H1 (cell line): ENCODE measurements around the gene SIRT3. TPM values are rescaled to one million over a fixed set of nuclear protein-coding genes. Genes with fewer than 3 reads are reported as not detected.

Experiments used
- CTCF ChIA-PET: fragments of 300-600 bp; sonication (Branson Sonifier 250); formaldehyde crosslinking; loops from one replicate; lab custom pipeline; 2021; ENCODE audit not compliant: partially characterized antibody; lab: Charles Lee
- POLR2A ChIA-PET: fragments of 300-600 bp; sonication (Branson Sonifier 250); formaldehyde crosslinking; loops from one replicate; lab custom pipeline; 2021; ENCODE audit warnings: inconsistent platforms; ENCODE audit not compliant: partially characterized antibody; lab: Charles Lee
- DNase-seq, 2 experiments: peaks; one replicate each; pipeline versions ENCODE4 v3.0.0 to v3.0.0-alpha.2; 2010 to 2022; ENCODE audit warnings: low spot score in 2 of 2, low read depth in 1 of 2, mixed read lengths in 1 of 2
- FAIRE-seq: peaks from 2 replicates; lab custom pipeline; 2011; peaks lifted over from hg19 to GRCh38; lab: Jason Lieb, UNC
- H2AFZ ChIP-seq: 2 replicates; pipeline ENCODE4 v1.8.1; 2012; ENCODE audit warnings: low read length, inconsistent platforms
- H2AK5ac ChIP-seq: 2 replicates; pipeline ENCODE4 v1.6.1; 2013; ENCODE audit warnings: low read depth, low read length
- H2BK120ac ChIP-seq: replicated peaks from 2 replicates; pipeline ENCODE3; 2013; ENCODE audit warnings: low read depth, low read length, inconsistent platforms
- H2BK12ac ChIP-seq: 2 replicates; pipeline ENCODE4 v1.6.1; 2013; ENCODE audit warnings: low read depth, low read length
- H2BK15ac ChIP-seq: 2 replicates; pipeline ENCODE4 v1.6.1; 2013; ENCODE audit warnings: low read length
- H2BK20ac ChIP-seq: 2 replicates; pipeline ENCODE4 v1.6.1; 2013; ENCODE audit warnings: low read length
- H2BK5ac ChIP-seq: 2 replicates; pipeline ENCODE4 v1.6.1; 2013; ENCODE audit warnings: low read depth, low read length
- H3K14ac ChIP-seq: 2 replicates; pipeline ENCODE4 v1.6.1; 2013; ENCODE audit warnings: inconsistent platforms; ENCODE audit not compliant: insufficient read length
- H3K18ac ChIP-seq: 2 replicates; pipeline ENCODE4 v1.6.1; 2013; ENCODE audit warnings: low read length; ENCODE audit errors: extremely low read depth
- H3K23ac ChIP-seq: 2 replicates; pipeline ENCODE4 v1.6.1; 2013; ENCODE audit warnings: inconsistent platforms; ENCODE audit not compliant: insufficient read length
- H3K23me2 ChIP-seq: 2 replicates; pipeline ENCODE4 v1.6.1; 2013; ENCODE audit warnings: low read depth, low read length
- H3K27ac ChIP-seq: 2 replicates; pipeline ENCODE4 v1.6.1; 2011; ENCODE audit warnings: low read depth, low read length, inconsistent platforms
- H3K27me3 ChIP-seq, 4 experiments: replicated peaks in 1 of 4; 1 replicate in 1 of 4; 2 replicates in 3 of 4; pipeline versions ENCODE4 v1.6.1 to v1.8.1; 2011 to 2013; ENCODE audit warnings: low read length in 3 of 4, mild to moderate bottlenecking in 3 of 4, inconsistent platforms in 2 of 4, mixed read lengths in 2 of 4, moderate library complexity in 1 of 4; ENCODE audit not compliant: control insufficient read depth in 3 of 4, insufficient read depth in 3 of 4; ENCODE audit errors: extremely low read depth in 1 of 4
- H3K36me3 ChIP-seq, 4 experiments: 2 replicates each; pipeline versions ENCODE4 v1.6.1 to v1.8.1; 2011 to 2013; ENCODE audit warnings: mild to moderate bottlenecking in 4 of 4, low read length in 3 of 4, moderate library complexity in 2 of 4, control low read depth in 1 of 4, inconsistent platforms in 1 of 4; ENCODE audit not compliant: insufficient read depth in 4 of 4, control insufficient read depth in 2 of 4
- H3K4ac ChIP-seq: replicated peaks from 2 replicates; pipeline ENCODE3; 2013; ENCODE audit warnings: low read length, low read depth, mixed read lengths, inconsistent platforms; ENCODE audit not compliant: insufficient read length
- H3K4me1 ChIP-seq, 4 experiments: replicated peaks in 1 of 4; 1 replicate in 1 of 4; 2 replicates in 3 of 4; pipeline versions ENCODE4 v1.6.1 to v1.8.1; 2011 to 2013; ENCODE audit warnings: low read length in 3 of 4, inconsistent platforms in 2 of 4, mixed read lengths in 1 of 4; ENCODE audit not compliant: insufficient read depth in 4 of 4, control insufficient read depth in 3 of 4
- H3K4me2 ChIP-seq, 2 experiments: 2 replicates each; pipeline versions ENCODE4 v1.6.1 to v1.8.1; 2011 to 2013; ENCODE audit warnings: low read depth in 2 of 2, low read length in 2 of 2, control low read depth in 1 of 2, inconsistent platforms in 1 of 2, mild to moderate bottlenecking in 1 of 2; ENCODE audit not compliant: insufficient read depth in 1 of 2
- H3K4me3 ChIP-seq, 4 experiments: fragments of 200-600, 300-600 bp in 1 of 4; sonication (generic), shearing (Covaris generic), sonication (Bioruptor Twin) in 1 of 4; 2 replicates each; pipeline versions ENCODE4 v1.5.1 to v1.8.1; 2011 to 2016; ENCODE audit warnings: low read length in 4 of 4, low read depth in 3 of 4, control low read depth in 2 of 4, inconsistent platforms in 2 of 4, mild to moderate bottlenecking in 2 of 4, mixed read lengths in 1 of 4, moderate library complexity in 1 of 4; ENCODE audit not compliant: insufficient read depth in 2 of 4; ENCODE audit errors: extremely low read depth in 1 of 4
- H3K56ac ChIP-seq: replicated peaks from 2 replicates; pipeline ENCODE3; 2013; ENCODE audit warnings: low read depth, mild to moderate bottlenecking, mixed read lengths, low read length, inconsistent platforms; ENCODE audit not compliant: insufficient read length
- H3K79me1 ChIP-seq: 2 replicates; pipeline ENCODE4 v1.6.1; 2013; ENCODE audit warnings: low read depth, low read length, control low read depth
- H3K79me2 ChIP-seq, 2 experiments: 2 replicates each; pipeline versions ENCODE4 v1.6.1 to v1.8.1; 2012 to 2013; ENCODE audit warnings: low read length in 2 of 2, mild to moderate bottlenecking in 2 of 2, inconsistent platforms in 1 of 2; ENCODE audit not compliant: insufficient read depth in 2 of 2, control insufficient read depth in 1 of 2
- H3K9ac ChIP-seq, 4 experiments: replicated peaks in 1 of 4; 1 replicate in 1 of 4; 2 replicates in 3 of 4; pipeline versions ENCODE4 v1.6.1 to v1.8.1; 2011 to 2013; ENCODE audit warnings: low read depth in 3 of 4, low read length in 3 of 4, control low read depth in 2 of 4, mild to moderate bottlenecking in 2 of 4, moderate library complexity in 2 of 4, inconsistent platforms in 1 of 4; ENCODE audit errors: extremely low read depth in 1 of 4
- H3K9me3 ChIP-seq, 2 experiments: 2 replicates each; pipeline versions ENCODE4 v1.6.1 to v1.8.1; 2012 to 2013; ENCODE audit warnings: mild to moderate bottlenecking in 2 of 2, moderate library complexity in 2 of 2, control low read depth in 1 of 2, inconsistent platforms in 1 of 2, low read depth in 1 of 2, low read length in 1 of 2, mixed read lengths in 1 of 2; ENCODE audit not compliant: insufficient read depth in 2 of 2
- H4K20me1 ChIP-seq, 2 experiments: replicated peaks in 1 of 2; 2 replicates each; pipeline versions ENCODE3 to v1.8.1; 2011 to 2013; ENCODE audit warnings: inconsistent platforms in 2 of 2, low read length in 2 of 2, mild to moderate bottlenecking in 1 of 2; ENCODE audit not compliant: insufficient read depth in 2 of 2, control insufficient read depth in 1 of 2
- H4K5ac ChIP-seq: 2 replicates; pipeline ENCODE4 v1.6.1; 2013; ENCODE audit warnings: low read length, low read depth, mixed read lengths, inconsistent platforms; ENCODE audit not compliant: insufficient read length
- H4K8ac ChIP-seq: 2 replicates; pipeline ENCODE4 v1.8.0; 2013; ENCODE audit warnings: mild to moderate bottlenecking, moderate library complexity, low read length, inconsistent platforms; ENCODE audit not compliant: insufficient read depth; ENCODE audit errors: extremely low read depth
- H4K91ac ChIP-seq: replicated peaks from 2 replicates; pipeline ENCODE3; 2013; ENCODE audit warnings: low read length, mixed read lengths, inconsistent platforms; ENCODE audit not compliant: insufficient read length
- CEBPB ChIP-seq: IDR thresholded peaks from 2 replicates; pipeline ENCODE4 v1.6.1; 2012; ENCODE audit warnings: low read depth, low read length
- KDM5A ChIP-seq: fragments of 200-600 bp; IDR thresholded peaks from 2 replicates; pipeline ENCODE4 v1.7.1; 2012; ENCODE audit warnings: mild to moderate bottlenecking, low read length, inconsistent platforms, mixed read lengths
- WGBS, 2 experiments: shearing (Covaris generic) in 1 of 2; methylation state at CpG; one replicate each; pipeline versions ENCODE4 v1.1.6 to v1.1.7; 2013 to 2015; ENCODE audit warnings: low lambda C conversion rate in 2 of 2, mixed read lengths in 2 of 2, inconsistent platforms in 1 of 2, low coverage in 1 of 2, missing lambda C conversion rate in 1 of 2; ENCODE audit not compliant: insufficient replicate concordance in 2 of 2, insufficient coverage in 1 of 2, insufficient read length in 1 of 2; ENCODE audit errors: extremely low coverage in 1 of 2, missing lambda C conversion rate in 1 of 2; 5-methylcytosine and 5-hydroxymethylcytosine counted together
- polyA plus RNA-seq, 7 experiments: library from polyadenylated mRNA; depleted of rRNA in 3 of 7; stranded (reverse) in 5 of 7; unstranded in 2 of 7; fragments of >200 nt in 5 of 7; fragments of 200-250 nt in 2 of 7; gene quantifications; 1 replicate in 5 of 7; 2 replicates in 1 of 7; 4 replicates in 1 of 7; pipeline versions ENCODE4 v1.2.1 to v1.2.3, GENCODE V29; 2011 to 2013; ENCODE audit warnings: missing spikeins in 2 of 7, mixed read lengths in 2 of 7
- total RNA-seq: library from RNA; stranded (reverse); fragmentation: NEBNext Ultra II Directional; extraction: Animal tissue kit (Norgen Biotek cat#: 25700); gene quantifications from 2 replicates; pipeline ENCODE4 v1.2.1, GENCODE V29; 2021
- TF ChIP-seq, protein P1 (sequence below): IDR thresholded peaks from 2 replicates; pipeline ENCODE4 v1.6.1; 2011; ENCODE audit warnings: low read length, improper control_type of control experiment

Gene SIRT3
- total and polyA plus RNA-seq, 2 of the 8 experiments (the other 6 are each of a cell fraction or from before 2014, with no cell fraction given), result 14.3 to 21.6 TPM

DNA sequence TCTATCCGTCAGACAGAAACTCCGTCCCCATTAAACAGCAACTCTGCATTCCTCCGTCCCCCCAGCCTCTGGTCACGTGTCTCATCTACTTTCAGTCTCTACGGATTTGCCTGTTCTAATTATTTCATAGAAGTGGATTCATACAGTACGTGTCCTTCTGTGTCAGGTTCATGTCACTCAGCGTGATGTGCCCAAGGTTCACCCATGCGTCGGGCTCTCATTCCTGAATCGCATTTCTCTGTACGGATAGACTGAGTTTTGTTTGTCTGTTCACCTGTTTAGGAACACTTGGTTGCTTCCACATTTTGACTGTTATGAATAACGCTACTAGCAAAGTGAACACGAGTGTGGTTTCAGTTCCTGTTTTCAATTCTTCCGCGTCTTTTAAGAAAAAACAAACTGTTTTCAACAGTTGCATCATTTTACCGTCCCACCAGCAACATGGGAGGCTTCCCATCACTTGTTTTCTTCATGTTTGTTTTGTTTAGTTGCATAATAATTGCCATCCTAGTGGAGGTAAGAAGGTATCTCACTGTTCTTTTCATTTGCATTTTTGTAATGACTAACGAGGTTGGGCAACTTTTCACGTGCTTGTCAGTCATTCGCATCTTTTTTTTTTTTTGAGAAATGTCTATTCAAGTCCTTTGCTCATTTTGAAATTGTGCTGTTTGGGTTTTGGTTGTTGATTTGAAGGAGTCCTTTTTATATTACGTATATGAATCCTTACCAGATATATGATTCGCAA, 33.2 kb upstream of the SIRT3 start:
- Histone ChIP-seq H3K36me3 (no peaks in the 10 kb centered on the region), H2BK20ac (peak overlapping the region; percentile 37; the same call in 1 of the 2 replicates), H3K9me3 (peaks cover 5 to 9% of the 10 kb centered on the region in 2 experiments; a peak in 3 of 4 replicates), H2BK120ac (no peak overlapping the region), H4K5ac (no peak overlapping the region), H3K23me2 (no peaks in the 10 kb centered on the region), H4K8ac (no peak overlapping the region), H3K27ac (no peak overlapping the region; the same call in 1 of the 2 replicates), H4K91ac (peak overlapping the region; percentile 8), H3K9ac (no peak overlapping the region), H3K4ac (no peak overlapping the region), H3K4me1 (peaks cover 4 to 20% (median 13%) of the 10 kb centered on the region in 4 experiments), H2AK5ac (no peak overlapping the region; the same call in 1 of the 2 replicates), H3K18ac (peak overlapping the region; percentile 20; the same call in 1 of the 2 replicates), H2BK15ac (no peak overlapping the region), H2AFZ (no peak overlapping the region), H3K4me2 (peak overlapping the region; percentile 18 to 22; a peak in 3 of 4 replicates), H3K23ac (no peak overlapping the region), H2BK5ac (peak overlapping the region; percentile 50; the same call in 1 of the 2 replicates)
- no peak for DNase-seq
- FAIRE-seq, result peak; percentile 66
- WGBS, 2 experiments, result 68% methylated on average over 21 of the region's 21 CpGs; no CpG with 5 or more reads in 1 of the 2 experiments
- POLR2A ChIA-PET, result interaction anchor here (1.2 to 2.1 kb wide), 6 partner anchors 11 to 48 kb away, joined by 3 to 11 read pairs (median 5); partner anchors contain the start of gene IFITM2
- peak; percentile 85 for TF ChIP-seq CEBPB
- no peak for TF ChIP-seq KDM5A
- TF ChIP-seq, protein P1, sequence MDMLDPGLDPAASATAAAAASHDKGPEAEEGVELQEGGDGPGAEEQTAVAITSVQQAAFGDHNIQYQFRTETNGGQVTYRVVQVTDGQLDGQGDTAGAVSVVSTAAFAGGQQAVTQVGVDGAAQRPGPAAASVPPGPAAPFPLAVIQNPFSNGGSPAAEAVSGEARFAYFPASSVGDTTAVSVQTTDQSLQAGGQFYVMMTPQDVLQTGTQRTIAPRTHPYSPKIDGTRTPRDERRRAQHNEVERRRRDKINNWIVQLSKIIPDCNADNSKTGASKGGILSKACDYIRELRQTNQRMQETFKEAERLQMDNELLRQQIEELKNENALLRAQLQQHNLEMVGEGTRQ, result peak; percentile 25; the same call in 1 of the 2 replicates
- TF ChIP-seq, all 59 proteins: peak for 2
- H3K79me1 ChIP-seq, result no peaks in the 10 kb centered on the region
- H3K56ac ChIP-seq, result no peak overlapping the region
- H3K27me3 ChIP-seq, result no peaks in the 10 kb centered on the region
- no peaks in the 10 kb centered on the region for H3K79me2 ChIP-seq
- CTCF ChIA-PET, result interaction anchor here (1.0 to 2.3 kb wide), 3 partner anchors 9 to 37 kb away, joined by 3 to 8 read pairs (median 3); partner anchors contain the start of gene NLRP6
- peak overlapping the region; percentile 69; the same call in 1 of the 2 replicates for H2BK12ac ChIP-seq
- H3K14ac ChIP-seq, result no peak overlapping the region
- peak overlapping the region in 1 of 4 experiments; percentile 1; a peak in 1 of 8 replicates for H3K4me3 ChIP-seq
- no peaks in the 10 kb centered on the region for H4K20me1 ChIP-seq
